PC-3 (cell line): ENCODE data around the gene HSD17B7.

ENCODE experiments used
- EZH2 ChIP-seq: fragments of 300-600 bp; sonication (generic); IDR thresholded peaks from one replicate; pipeline ENCODE4 v1.6.1; 2017; ENCODE audit warnings: antibody characterized with exemption, mild to moderate bottlenecking, low read length; ENCODE audit not compliant: unreplicated experiment
- EZH2phosphoT487 ChIP-seq: fragments of 300-600 bp; sonication (generic); IDR thresholded peaks from 2 replicates; pipeline ENCODE4 v1.6.1; 2018; ENCODE audit warnings: mild to moderate bottlenecking, antibody characterized with exemption, low read length, borderline replicate concordance
- TF ChIP-seq, protein P1 (sequence below): fragments of 300-600 bp; sonication (generic); conservative IDR thresholded peaks from 2 replicates; pipeline ENCODE4 v1.5.1; 2017; ENCODE audit warnings: antibody characterized with exemption, low read depth, mild to moderate bottlenecking, low read length

DNA sequence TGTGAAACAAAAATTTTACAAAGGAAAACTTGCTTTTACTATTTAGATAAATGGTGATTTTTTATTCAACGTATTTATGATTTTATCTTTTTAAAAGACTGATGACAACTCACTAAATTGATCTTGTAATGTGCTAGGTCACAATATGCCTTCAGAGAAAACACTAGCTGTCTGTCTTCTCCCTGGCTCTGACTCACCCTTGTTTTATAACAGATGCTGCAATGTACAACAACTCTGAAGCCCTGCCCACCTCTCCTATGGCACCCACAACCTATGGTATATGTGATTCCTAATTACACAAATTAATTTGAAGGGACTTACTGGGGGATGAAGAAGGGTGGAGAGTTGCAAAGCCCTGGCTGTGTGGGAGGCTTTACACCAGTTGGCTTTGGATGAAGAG lies 24.7 kb upstream of the HSD17B7 start:
- TF ChIP-seq, protein P1, sequence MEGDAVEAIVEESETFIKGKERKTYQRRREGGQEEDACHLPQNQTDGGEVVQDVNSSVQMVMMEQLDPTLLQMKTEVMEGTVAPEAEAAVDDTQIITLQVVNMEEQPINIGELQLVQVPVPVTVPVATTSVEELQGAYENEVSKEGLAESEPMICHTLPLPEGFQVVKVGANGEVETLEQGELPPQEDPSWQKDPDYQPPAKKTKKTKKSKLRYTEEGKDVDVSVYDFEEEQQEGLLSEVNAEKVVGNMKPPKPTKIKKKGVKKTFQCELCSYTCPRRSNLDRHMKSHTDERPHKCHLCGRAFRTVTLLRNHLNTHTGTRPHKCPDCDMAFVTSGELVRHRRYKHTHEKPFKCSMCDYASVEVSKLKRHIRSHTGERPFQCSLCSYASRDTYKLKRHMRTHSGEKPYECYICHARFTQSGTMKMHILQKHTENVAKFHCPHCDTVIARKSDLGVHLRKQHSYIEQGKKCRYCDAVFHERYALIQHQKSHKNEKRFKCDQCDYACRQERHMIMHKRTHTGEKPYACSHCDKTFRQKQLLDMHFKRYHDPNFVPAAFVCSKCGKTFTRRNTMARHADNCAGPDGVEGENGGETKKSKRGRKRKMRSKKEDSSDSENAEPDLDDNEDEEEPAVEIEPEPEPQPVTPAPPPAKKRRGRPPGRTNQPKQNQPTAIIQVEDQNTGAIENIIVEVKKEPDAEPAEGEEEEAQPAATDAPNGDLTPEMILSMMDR, result no peak
- TF ChIP-seq EZH2 (no peak), EZH2phosphoT487 (no peak)
